OCI-LY3 (cell line): ENCODE measurements around the gene ZC3H15.

Experiments used
- H2AFZ ChIP-seq: fragments of 200-600, 300-600 bp; shearing (Covaris generic); 2 replicates; pipeline ENCODE4 v1.6.0; 2014; ENCODE audit warnings: antibody characterized with exemption, low read depth, low read length
- H3K27ac ChIP-seq: fragments of 200-600, 300-600 bp; sonication (generic); 2 replicates; pipeline ENCODE4 v1.5.1; 2014; ENCODE audit warnings: mild to moderate bottlenecking, low read length, moderate library complexity, mixed read lengths
- H3K27me3 ChIP-seq: fragments of 200-600, 300-600 bp; sonication (generic); 2 replicates; pipeline ENCODE4 v1.6.1; 2014; ENCODE audit warnings: low read depth, low read length, mixed read lengths
- H3K36me3 ChIP-seq: fragments of 200-600, 300-600 bp; sonication (generic); replicated peaks from 2 replicates; pipeline ENCODE3; 2014; ENCODE audit warnings: low read depth, low read length, mixed read lengths
- H3K4me1 ChIP-seq: fragments of 300-600, 200-600 bp; sonication (generic); 2 replicates; pipeline ENCODE4 v1.6.1; 2014; ENCODE audit warnings: low read length, mixed read lengths
- H3K4me2 ChIP-seq: fragments of 200-600, 300-600 bp; sonication (generic); 2 replicates; pipeline ENCODE4 v1.6.1; 2014; ENCODE audit warnings: low read length, mixed read lengths
- H3K4me3 ChIP-seq: fragments of 300-600, 200-600 bp; sonication (generic); 2 replicates; pipeline ENCODE4 v1.5.1; 2014; ENCODE audit warnings: antibody characterized with exemption, mild to moderate bottlenecking, low read length, moderate library complexity
- H3K79me2 ChIP-seq: fragments of 300-600, 200-600 bp; shearing (Covaris generic); 2 replicates; pipeline ENCODE4 v1.6.1; 2014; ENCODE audit warnings: mild to moderate bottlenecking, low read length, mixed read lengths
- H3K9ac ChIP-seq: fragments of 300-600, 200-600 bp; shearing (Covaris generic); 2 replicates; pipeline ENCODE4 v1.6.0; 2014; ENCODE audit warnings: mild to moderate bottlenecking, low read length, moderate library complexity
- H3K9me3 ChIP-seq: fragments of 200-600, 300-600 bp; shearing (Covaris generic); 2 replicates; pipeline ENCODE4 v1.6.1; 2014; ENCODE audit warnings: low read length, mixed read lengths; ENCODE audit not compliant: insufficient read depth
- H4K20me1 ChIP-seq: fragments of 200-600, 300-600 bp; sonication (generic); 2 replicates; pipeline ENCODE4 v1.6.1; 2016; ENCODE audit warnings: low read length, mixed read lengths; ENCODE audit not compliant: insufficient read depth
- CTCF ChIP-seq: fragments of 200-600, 300-600 bp; sonication (generic); IDR thresholded peaks from 2 replicates; pipeline ENCODE4 v1.5.1; 2014; ENCODE audit warnings: antibody characterized with exemption, low read length, low read depth
- EZH2phosphoT487 ChIP-seq: fragments of 200-600 bp; shearing (Covaris generic); IDR thresholded peaks from 2 replicates; pipeline ENCODE4 v1.6.1; 2018; ENCODE audit warnings: antibody characterized with exemption, mixed run types, low read depth

ZC3H15 gene

GRCh38 chr2:186508263-186508662 lies 22.2 kb downstream of the ZC3H15 start:
- Histone ChIP-seq H3K36me3 (peaks cover 68% of the 10 kb centered on the region), H2AFZ (no peak overlapping the region), H3K27me3 (no peaks in the 10 kb centered on the region), H3K79me2 (no peaks in the 10 kb centered on the region), H3K27ac (no peak overlapping the region), H3K4me2 (no peak overlapping the region), H3K4me1 (no peaks in the 10 kb centered on the region), H3K4me3 (no peak overlapping the region), H3K9ac (no peak overlapping the region), H4K20me1 (no peaks in the 10 kb centered on the region), H3K9me3 (no peaks in the 10 kb centered on the region)
- no peak for TF ChIP-seq CTCF
- TF ChIP-seq EZH2phosphoT487, result no peak

- Histone ChIP-seq H3K4me2 (no peak overlapping the region), H3K79me2 (no peaks in the 10 kb centered on the region), H3K36me3 (peaks cover 19% of the 10 kb centered on the region), H3K9me3 (no peaks in the 10 kb centered on the region), H3K27me3 (no peaks in the 10 kb centered on the region), H3K27ac (no peak overlapping the region), H3K4me1 (no peaks in the 10 kb centered on the region), H2AFZ (no peak overlapping the region), H4K20me1 (no peaks in the 10 kb centered on the region), H3K4me3 (no peak overlapping the region), H3K9ac (no peak overlapping the region)
- no peak for TF ChIP-seq EZH2phosphoT487
- TF ChIP-seq CTCF, result no peak
Observed at GRCh38 chr2:186515376-186515775, 29.3 kb downstream of the ZC3H15 start.

- no peak for TF ChIP-seq CTCF
- TF ChIP-seq EZH2phosphoT487, result no peak
- Histone ChIP-seq H3K27ac (no peak overlapping the region), H2AFZ (no peak overlapping the region), H4K20me1 (no peaks in the 10 kb centered on the region), H3K4me1 (no peaks in the 10 kb centered on the region), H3K4me2 (no peak overlapping the region), H3K9me3 (no peaks in the 10 kb centered on the region), H3K27me3 (no peaks in the 10 kb centered on the region), H3K79me2 (no peaks in the 10 kb centered on the region), H3K4me3 (no peak overlapping the region), H3K36me3 (peaks cover 17% of the 10 kb centered on the region), H3K9ac (no peak overlapping the region)
Observed at GRCh38 chr2:186516396-186516795, 30.3 kb downstream of the ZC3H15 start.

GRCh38 chr2:186517090-186517489 lies 31.0 kb downstream of the ZC3H15 start:
- H3K4me1 ChIP-seq, result no peaks in the 10 kb centered on the region
- no peaks in the 10 kb centered on the region for H3K27me3 ChIP-seq
- H3K4me2 ChIP-seq, result no peak overlapping the region
- H3K36me3 ChIP-seq, result peaks cover 14% of the 10 kb centered on the region
- no peak overlapping the region for H3K27ac ChIP-seq
- no peaks in the 10 kb centered on the region for H4K20me1 ChIP-seq
- H2AFZ ChIP-seq, result no peak overlapping the region
- no peak for TF ChIP-seq EZH2phosphoT487
- no peak for TF ChIP-seq CTCF
- H3K4me3 ChIP-seq, result no peak overlapping the region
- no peaks in the 10 kb centered on the region for H3K9me3 ChIP-seq
- no peaks in the 10 kb centered on the region for H3K79me2 ChIP-seq
- H3K9ac ChIP-seq, result no peak overlapping the region
